G401.6 (cell line): Measurements from ENCODE around the gene MIB1.

Experiments
- FAIRE-seq: peaks from 2 replicates; lab custom pipeline; 2012; peaks lifted over from hg19 to GRCh38; lab: Jason Lieb, UNC

The MIB1 gene

DNA sequence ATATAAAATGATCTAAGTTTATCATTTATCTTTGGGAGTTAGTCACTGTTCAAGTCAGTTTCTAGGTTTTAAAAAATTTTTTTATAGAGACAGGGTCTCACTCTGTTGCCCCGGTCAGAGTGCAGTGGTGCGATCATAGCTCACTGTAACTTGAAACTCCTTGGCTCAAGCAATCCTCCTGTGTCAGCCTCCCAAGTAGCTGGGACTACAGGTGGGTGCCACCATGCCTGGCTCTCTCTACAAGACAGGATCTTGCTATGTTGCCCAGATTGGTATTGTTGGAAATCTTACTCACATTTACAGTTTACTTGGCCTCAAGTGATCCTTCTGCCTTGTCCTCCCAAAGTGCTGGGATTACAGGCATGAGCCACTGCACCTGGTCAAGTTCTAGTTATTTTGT, 74.5 kb downstream of the MIB1 start:
- no peak for FAIRE-seq

GRCh38 chr18:21820033-21820810, 79.6 kb downstream of the MIB1 start:
- peak; percentile 95 for FAIRE-seq

GRCh38 chr18:21820811-21821143, 80.2 kb downstream of the MIB1 start:
- no peak for FAIRE-seq

- peak; percentile 70 for FAIRE-seq
Measured at GRCh38 chr18:21823848-21824247, 83.3 kb downstream of the MIB1 start.

DNA sequence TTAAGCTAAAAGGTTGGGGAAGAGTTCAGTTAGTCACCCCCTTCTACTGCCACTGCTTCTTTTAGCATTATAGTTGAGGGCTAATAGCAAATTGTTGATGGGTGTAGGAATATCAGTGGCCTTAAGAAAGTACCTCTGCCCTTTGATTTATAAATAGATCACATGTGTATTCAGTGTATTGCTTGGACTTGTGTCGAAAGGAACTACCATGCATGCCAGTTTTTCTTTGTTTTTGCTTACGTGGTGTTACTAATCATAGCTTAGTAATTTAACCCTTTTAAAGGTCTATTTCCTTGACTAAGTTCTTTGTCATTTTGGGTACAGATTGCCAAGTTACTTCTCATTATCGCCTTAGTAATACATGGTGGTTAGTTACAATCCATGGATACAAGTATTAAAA, 85.6 kb downstream of the MIB1 start:
- no peak for FAIRE-seq

DNA sequence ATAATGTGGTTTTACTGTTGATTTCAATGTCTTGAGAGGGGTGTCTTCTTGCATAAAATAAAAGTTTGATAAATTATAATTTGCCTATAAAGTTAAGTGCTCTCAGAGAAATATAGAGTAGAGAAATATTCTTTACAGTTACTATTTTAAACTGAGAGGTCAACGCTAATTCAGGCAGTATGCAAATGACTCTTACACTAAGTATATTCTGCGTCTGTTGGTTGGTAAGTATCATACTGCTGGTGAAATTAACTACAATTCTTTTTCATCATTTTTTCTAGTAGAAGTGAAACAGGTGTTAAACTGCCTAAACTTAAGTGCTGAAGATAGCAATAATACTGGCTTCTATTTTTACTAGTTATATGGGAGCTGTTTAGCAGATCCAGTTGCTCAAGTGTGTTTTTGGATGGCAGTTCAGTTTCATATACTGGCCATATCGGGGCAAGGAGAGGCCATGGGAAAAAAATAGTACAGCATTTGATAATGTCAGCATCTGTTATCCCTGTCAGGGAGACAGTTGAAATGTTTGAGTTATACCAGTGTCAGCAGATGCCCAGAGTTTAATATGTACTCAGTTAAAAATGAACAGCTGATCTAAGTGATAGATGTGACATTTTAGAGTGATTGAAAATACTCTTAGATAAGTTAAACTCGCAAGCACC, 86.2 kb downstream of the MIB1 start:
- FAIRE-seq, result no peak

- FAIRE-seq, result no peak
Measured at GRCh38 chr18:21830532-21830931, 89.9 kb downstream of the MIB1 start.

DNA sequence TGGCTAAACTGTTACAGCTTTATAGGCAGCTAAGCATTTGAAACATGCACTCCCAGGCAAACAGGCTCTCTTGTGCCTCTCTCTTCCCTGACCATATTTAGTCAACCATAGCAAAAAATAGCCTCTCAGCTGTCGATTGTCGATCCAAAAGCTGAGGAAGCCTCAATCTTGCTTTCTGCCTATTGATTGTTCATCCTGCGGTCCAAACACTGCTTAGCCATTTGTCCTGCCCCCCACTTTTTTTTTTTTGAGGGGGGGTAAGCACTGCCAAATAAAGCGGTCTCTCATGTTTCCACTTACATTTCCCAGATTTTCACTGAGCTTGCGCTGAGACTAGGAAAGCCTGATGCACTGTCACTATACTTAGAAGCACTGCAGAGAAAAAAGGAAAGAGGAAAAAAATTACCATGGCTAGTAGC, 90.8 kb downstream of the MIB1 start:
- no peak for FAIRE-seq

- FAIRE-seq, result no peak
Measured at GRCh38 chr18:21833604-21834298, 93.2 kb downstream of the MIB1 start.

- no peak for FAIRE-seq
Measured at GRCh38 chr18:21834299-21834660, 93.7 kb downstream of the MIB1 start.

GRCh38 chr18:21841570-21841969, 101.0 kb downstream of the MIB1 start:
- no peak for FAIRE-seq

GRCh38 chr18:21843341-21843740, 102.7 kb downstream of the MIB1 start:
- FAIRE-seq, result no peak

- peak; percentile 95 for FAIRE-seq
Measured at GRCh38 chr18:21851327-21851961, 110.9 kb downstream of the MIB1 start.

GRCh38 chr18:21853016-21853415, 112.4 kb downstream of the MIB1 start:
- no peak for FAIRE-seq

- FAIRE-seq, result no peak
Measured at GRCh38 chr18:21853775-21854552, 113.4 kb downstream of the MIB1 start.

DNA sequence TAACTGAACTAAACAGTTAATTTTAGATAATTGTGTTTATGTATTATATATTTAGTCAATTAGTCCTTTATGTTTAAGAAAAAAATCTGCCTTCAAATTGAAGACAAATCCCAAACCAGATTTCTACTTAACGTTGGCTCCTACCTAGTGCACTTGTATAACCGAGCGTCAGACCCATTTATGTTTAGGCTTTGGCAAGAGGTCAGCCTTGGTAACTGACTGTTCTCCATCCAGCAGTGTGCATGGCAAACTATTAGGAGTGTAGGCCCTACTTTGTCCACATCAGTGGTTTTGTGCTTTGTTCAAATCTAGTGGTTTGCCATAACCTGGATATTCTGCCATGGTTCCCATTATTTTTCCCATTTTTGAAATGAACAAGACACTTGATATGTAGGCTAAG, 114.8 kb downstream of the MIB1 start:
- FAIRE-seq, result no peak

DNA sequence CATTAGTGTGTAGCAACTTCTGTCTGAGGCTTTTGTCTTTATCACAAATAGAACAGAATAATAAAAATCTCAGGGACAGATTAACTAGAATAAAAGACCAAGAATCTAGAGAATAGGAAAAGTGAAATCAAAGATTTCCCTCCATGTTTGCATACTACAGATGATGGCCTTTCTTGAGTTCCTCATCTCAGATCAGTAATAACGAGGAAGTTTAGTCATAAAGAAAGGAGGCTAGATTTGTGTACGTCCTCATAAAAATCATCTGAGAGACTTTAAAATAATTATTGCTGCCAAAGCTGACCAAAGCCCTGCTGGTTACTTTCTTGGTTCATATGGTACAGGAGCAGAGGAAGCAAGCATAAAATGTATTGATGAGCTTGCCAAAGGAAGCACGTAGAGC, 117.3 kb downstream of the MIB1 start:
- FAIRE-seq, result no peak

DNA sequence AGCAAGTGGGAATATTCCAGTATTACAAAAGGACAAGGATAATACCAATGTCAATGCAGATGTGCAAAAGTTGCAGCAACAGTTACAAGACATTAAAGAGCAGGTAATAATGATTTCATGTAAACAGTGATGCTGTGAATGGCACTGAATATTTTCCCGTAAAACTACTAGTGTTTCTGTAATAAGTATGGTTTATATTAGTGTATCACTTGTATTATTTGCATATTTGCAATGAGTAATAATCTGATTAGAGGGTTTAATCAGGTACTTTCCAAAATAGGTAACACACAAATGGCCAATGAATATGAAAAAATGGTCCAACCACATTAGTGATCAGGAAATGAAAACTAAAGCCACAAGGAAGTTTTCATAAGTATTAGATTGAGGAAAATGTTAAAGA, 118.0 kb downstream of the MIB1 start:
- no peak for FAIRE-seq

DNA sequence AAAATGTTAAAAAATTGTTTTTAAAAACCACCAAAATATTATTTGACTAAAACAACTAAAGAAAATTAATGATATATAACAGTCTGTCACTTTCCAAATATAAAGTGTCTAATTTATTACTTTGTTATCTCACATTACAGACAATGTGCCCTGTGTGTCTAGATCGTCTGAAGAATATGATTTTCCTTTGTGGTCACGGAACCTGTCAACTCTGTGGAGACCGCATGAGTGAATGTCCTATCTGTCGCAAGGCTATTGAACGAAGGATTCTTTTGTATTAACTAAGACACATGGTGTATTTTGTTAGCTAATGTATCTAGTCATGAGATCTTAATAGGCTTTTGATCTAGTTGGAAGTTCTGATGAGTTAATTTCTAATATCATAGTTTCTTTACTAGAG, 123.8 kb downstream of the MIB1 start:
- peak; percentile 19 for FAIRE-seq

DNA sequence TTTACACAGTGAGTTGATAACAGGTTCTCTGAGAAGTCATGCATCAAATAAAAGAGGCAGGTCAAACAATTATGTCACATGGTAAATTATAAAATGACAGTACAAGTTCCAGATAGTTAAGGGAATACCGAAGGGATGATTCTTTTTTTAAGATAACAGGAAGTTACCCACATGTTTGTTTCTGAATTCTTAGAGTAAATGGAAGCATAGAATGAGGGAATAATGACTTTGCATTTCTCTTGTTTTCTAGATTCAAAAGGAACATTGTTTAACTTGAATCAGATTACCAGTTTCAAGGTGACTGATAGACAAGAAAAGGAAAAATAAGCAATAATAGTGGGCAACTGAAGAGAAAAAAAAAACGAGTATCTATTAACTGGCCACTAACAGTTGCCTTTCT, 124.5 kb downstream of the MIB1 start:
- no peak for FAIRE-seq

DNA sequence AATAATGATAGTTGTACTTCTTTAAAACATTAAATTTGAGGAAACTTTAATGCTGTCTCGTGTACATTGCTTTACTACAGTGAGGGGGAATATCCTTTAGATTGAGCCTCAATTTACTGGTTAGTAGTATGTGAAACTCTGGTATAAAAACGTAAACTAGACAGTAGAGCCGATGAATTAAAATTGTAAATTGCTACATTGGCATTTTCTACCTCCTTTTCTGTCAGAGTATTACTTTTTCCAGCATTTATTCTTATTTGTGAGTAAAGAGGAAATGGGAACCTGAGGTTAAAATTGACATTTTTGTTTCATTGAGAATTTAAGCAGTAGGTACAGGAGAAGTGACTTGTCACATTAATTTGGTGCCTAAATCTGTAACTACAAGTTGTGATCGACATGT, 128.2 kb downstream of the MIB1 start:
- no peak for FAIRE-seq

DNA sequence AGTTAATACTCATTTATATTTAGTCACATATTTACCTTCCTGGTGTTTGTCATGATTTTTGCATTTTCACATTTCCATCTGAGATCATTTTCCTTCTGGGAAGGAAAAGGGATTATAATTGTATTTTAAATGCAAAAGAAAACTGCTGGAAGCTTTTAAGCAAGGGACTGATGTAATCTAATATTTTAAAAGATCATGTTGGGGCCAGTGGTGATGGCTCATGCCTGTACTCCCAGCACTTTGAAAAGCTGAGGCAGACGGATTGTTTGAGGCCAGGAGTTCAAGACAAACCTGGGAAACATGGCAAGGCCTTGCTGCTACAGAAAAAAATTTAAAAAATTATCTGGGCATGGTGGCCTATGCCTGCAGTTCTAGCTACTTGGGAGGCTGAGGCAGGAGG, 149.0 kb downstream of the MIB1 start:
- no peak for FAIRE-seq
